MM.1S (cell line): ENCODE data around the gene WEE2.

Experiments used
- DNase-seq: peaks from one replicate; pipeline ENCODE4 v3.0.0-alpha.2; 2015
- H2AFZ ChIP-seq: fragments of 300-600 bp; sonication (generic); 2 replicates; pipeline ENCODE4 v1.6.0; 2016; ENCODE audit warnings: antibody characterized with exemption, low read length
- H3F3A ChIP-seq: fragments of 300-600 bp; sonication (generic); 2 replicates; pipeline ENCODE4 v1.6.1; 2016; ENCODE audit warnings: mild to moderate bottlenecking, antibody characterized with exemption, low read length, moderate library complexity, mixed read lengths; ENCODE audit not compliant: insufficient read depth
- H3K27ac ChIP-seq: fragments of 300-600 bp; sonication (generic); 2 replicates; pipeline ENCODE4 v1.5.1; 2016; ENCODE audit warnings: mild to moderate bottlenecking, low read length
- H3K27me3 ChIP-seq: fragments of 300-600 bp; sonication (generic); replicated peaks from 2 replicates; pipeline ENCODE4 v1.6.0; 2016; ENCODE audit warnings: low read length; ENCODE audit not compliant: insufficient read depth
- H3K36me3 ChIP-seq: fragments of 300-600 bp; sonication (generic); replicated peaks from 2 replicates; pipeline ENCODE4 v1.6.1; 2016; ENCODE audit warnings: mild to moderate bottlenecking, low read length, mixed read lengths; ENCODE audit not compliant: insufficient read depth
- H3K4me1 ChIP-seq: fragments of 300-600 bp; sonication (generic); 2 replicates; pipeline ENCODE4 v1.6.1; 2016; ENCODE audit warnings: low read length, mixed read lengths
- H3K4me2 ChIP-seq: fragments of 300-600 bp; sonication (generic); 2 replicates; pipeline ENCODE4 v1.6.0; 2016; ENCODE audit warnings: low read depth, low read length
- H3K4me3 ChIP-seq: fragments of 300-600 bp; sonication (generic); 2 replicates; pipeline ENCODE4 v1.5.1; 2016; ENCODE audit warnings: low read length, mixed read lengths
- H3K79me2 ChIP-seq: fragments of 300-600 bp; sonication (generic); 2 replicates; pipeline ENCODE4 v1.6.1; 2016; ENCODE audit warnings: mixed run types, low read length, mixed read lengths
- H3K9ac ChIP-seq: fragments of 300-600 bp; sonication (generic); 2 replicates; pipeline ENCODE4 v1.6.1; 2016; ENCODE audit warnings: low read length, mixed read lengths
- H3K9me2 ChIP-seq: fragments of 300-600 bp; sonication (generic); replicated peaks from 2 replicates; pipeline ENCODE4 v1.6.1; 2016; ENCODE audit warnings: mild to moderate bottlenecking, low read length, mixed read lengths; ENCODE audit not compliant: insufficient read depth
- H3K9me3 ChIP-seq: fragments of 300-600 bp; sonication (generic); replicated peaks from 2 replicates; pipeline ENCODE4 v1.6.1; 2016; ENCODE audit warnings: mild to moderate bottlenecking, low read length, mixed read lengths; ENCODE audit not compliant: insufficient read depth
- H4K20me1 ChIP-seq: fragments of 300-600 bp; sonication (generic); 2 replicates; pipeline ENCODE4 v1.6.1; 2016; ENCODE audit warnings: mild to moderate bottlenecking, low read length, moderate library complexity, mixed read lengths; ENCODE audit not compliant: insufficient read depth
- EZH2 ChIP-seq: fragments of 300-600 bp; sonication (generic); optimal IDR thresholded peaks from 2 replicates; pipeline ENCODE3; 2017; ENCODE audit warnings: low read depth, mild to moderate bottlenecking, antibody characterized with exemption, low read length, mixed read lengths
- EZH2phosphoT487 ChIP-seq: fragments of 300-600 bp; sonication (generic); IDR thresholded peaks from 2 replicates; pipeline ENCODE4 v1.6.1; 2018; ENCODE audit warnings: antibody characterized with exemption, low read length
- TF ChIP-seq, protein P1 (sequence below): fragments of 300-600 bp; sonication (generic); IDR thresholded peaks from 2 replicates; pipeline ENCODE4 v1.5.1; 2016; ENCODE audit warnings: antibody characterized with exemption, low read length, mixed read lengths

Gene WEE2

DNA sequence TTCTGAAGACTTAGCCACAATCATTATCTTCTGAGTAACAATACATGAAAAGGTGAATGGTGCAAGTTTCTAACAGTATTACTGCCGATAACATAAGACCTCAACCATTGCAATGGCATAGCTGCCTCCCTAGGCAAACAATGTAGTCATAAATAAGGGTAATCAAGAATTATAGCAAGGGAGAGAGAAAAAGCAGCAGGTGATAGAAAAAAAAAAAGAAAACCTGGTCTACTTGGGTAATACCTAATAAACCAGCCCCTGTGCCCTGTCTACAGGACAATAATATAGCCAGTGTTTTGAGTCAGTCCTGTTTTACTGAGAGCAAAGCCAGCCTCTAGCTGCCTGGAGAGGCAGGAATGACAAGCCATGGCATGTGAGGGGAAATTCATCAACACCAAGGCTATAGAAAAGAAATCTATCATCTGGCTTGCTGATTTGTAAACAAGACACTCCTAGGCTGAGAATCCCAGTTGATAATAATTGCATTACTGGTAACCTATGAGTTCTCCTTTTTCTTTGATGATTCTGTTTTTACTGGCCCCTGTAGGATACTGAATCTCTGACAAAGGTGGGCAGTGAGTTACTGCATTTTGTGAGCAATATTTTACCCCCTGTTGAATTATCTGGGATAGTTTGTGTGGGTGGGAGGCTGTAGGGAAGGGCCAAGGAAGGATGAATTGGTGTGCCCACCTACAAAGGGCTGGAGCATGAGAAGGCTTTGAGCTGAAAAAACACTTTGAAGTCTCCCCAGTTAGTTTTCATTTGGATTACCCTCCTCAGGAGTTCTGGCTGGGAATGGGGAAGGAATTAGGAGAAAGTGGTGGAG lies 1.7 kb upstream of the WEE2 start:
- Histone ChIP-seq H3K9me2 (no peaks in the 10 kb centered on the region), H3K79me2 (no peaks in the 10 kb centered on the region), H2AFZ (no peak overlapping the region), H3K4me1 (peaks cover 5% of the 10 kb centered on the region), H3K36me3 (no peaks in the 10 kb centered on the region), H3K9ac (no peak overlapping the region), H3K27me3 (0 out of 2 replicates have a peak, but pooled peaks cover 12% of the 10 kb centered on the region), H3F3A (no peaks in the 10 kb centered on the region), H3K4me3 (no peak overlapping the region), H3K9me3 (no peaks in the 10 kb centered on the region), H3K4me2 (no peak overlapping the region), H3K27ac (no peak overlapping the region), H4K20me1 (no peaks in the 10 kb centered on the region)
- TF ChIP-seq, protein P1, sequence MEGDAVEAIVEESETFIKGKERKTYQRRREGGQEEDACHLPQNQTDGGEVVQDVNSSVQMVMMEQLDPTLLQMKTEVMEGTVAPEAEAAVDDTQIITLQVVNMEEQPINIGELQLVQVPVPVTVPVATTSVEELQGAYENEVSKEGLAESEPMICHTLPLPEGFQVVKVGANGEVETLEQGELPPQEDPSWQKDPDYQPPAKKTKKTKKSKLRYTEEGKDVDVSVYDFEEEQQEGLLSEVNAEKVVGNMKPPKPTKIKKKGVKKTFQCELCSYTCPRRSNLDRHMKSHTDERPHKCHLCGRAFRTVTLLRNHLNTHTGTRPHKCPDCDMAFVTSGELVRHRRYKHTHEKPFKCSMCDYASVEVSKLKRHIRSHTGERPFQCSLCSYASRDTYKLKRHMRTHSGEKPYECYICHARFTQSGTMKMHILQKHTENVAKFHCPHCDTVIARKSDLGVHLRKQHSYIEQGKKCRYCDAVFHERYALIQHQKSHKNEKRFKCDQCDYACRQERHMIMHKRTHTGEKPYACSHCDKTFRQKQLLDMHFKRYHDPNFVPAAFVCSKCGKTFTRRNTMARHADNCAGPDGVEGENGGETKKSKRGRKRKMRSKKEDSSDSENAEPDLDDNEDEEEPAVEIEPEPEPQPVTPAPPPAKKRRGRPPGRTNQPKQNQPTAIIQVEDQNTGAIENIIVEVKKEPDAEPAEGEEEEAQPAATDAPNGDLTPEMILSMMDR = no peak
- no peak for TF ChIP-seq EZH2
- TF ChIP-seq EZH2phosphoT487 = no peak
- no peak for DNase-seq

DNA sequence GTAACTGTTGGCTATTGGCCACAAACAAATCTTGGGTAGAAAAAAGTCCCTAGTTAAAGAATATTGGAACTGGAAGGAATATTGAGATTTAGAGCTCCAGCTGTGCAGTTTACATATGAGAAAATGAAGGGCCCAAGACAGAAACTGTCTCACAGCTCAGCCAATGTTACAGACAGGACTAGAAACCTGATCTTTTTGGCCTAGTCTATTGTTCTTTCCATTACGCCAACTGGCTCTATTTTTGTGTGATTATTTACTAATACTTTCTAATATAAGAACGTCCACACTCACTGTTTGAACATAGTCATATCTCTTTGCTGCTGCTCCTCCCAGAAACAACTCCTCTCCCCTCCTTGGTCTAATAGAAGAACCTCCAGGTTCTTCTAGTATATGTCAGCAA lies 1.2 kb downstream of the WEE2 start:
- no peaks in the 10 kb centered on the region for H3K9me2 ChIP-seq
- H3K4me1 ChIP-seq = no peaks in the 10 kb centered on the region
- TF ChIP-seq EZH2phosphoT487 (no peak), EZH2 (no peak)
- TF ChIP-seq, protein P1 = no peak
- no peak overlapping the region for H3K4me2 ChIP-seq
- no peak overlapping the region for H3K4me3 ChIP-seq
- no peaks in the 10 kb centered on the region for H3K36me3 ChIP-seq
- H3K9me3 ChIP-seq = no peaks in the 10 kb centered on the region
- H4K20me1 ChIP-seq = no peaks in the 10 kb centered on the region
- no peak overlapping the region for H2AFZ ChIP-seq
- DNase-seq = no peak
- H3F3A ChIP-seq = no peaks in the 10 kb centered on the region
- no peak overlapping the region for H3K9ac ChIP-seq
- no peaks in the 10 kb centered on the region for H3K79me2 ChIP-seq
- no peaks in the 10 kb centered on the region for H3K27me3 ChIP-seq
- H3K27ac ChIP-seq = no peak overlapping the region

DNA sequence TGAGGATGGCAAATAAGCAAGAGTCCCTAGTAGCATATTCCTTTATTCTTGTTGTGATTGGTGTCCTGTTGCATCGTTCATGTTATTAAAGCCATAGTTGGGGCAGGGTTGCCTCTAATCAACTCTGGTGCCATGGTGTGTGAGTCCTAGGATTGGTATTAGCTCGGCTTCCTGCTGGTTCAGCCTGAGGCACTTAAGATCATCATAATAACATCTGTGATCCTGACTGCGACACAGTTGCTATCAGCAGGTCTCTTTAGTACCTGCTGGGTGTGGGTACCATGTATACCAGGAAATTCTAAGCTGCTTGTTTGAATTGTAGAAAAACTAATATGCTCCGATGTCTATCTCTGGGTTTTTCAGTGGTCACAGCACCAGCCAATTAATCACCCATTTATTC lies 1.6 kb downstream of the WEE2 start:
- Histone ChIP-seq H3K4me2 (no peak overlapping the region), H3K9me3 (no peaks in the 10 kb centered on the region), H3K9ac (no peak overlapping the region), H3K4me1 (no peaks in the 10 kb centered on the region), H3K27me3 (no peaks in the 10 kb centered on the region), H3K4me3 (no peak overlapping the region), H4K20me1 (no peaks in the 10 kb centered on the region), H3K79me2 (no peaks in the 10 kb centered on the region), H2AFZ (no peak overlapping the region), H3F3A (no peaks in the 10 kb centered on the region), H3K9me2 (no peaks in the 10 kb centered on the region), H3K36me3 (no peaks in the 10 kb centered on the region), H3K27ac (no peak overlapping the region)
- DNase-seq = no peak
- TF ChIP-seq, protein P1 = no peak
- TF ChIP-seq EZH2phosphoT487 (no peak), EZH2 (no peak)
